Fibroblast of mammary gland (primary cell): Measurements from ENCODE around the gene TMOD1.

Experiments used
- DNase-seq: peaks from one replicate; pipeline ENCODE4 v3.0.0-alpha.2; 2010; ENCODE audit warnings: low read depth
- H3K4me3 ChIP-seq: 2 replicates; pipeline ENCODE4 v1.5.1; 2011; ENCODE audit warnings: low read depth, mild to moderate bottlenecking, low read length, moderate library complexity; ENCODE audit not compliant: control insufficient read depth
- CTCF ChIP-seq: conservative IDR thresholded peaks from 2 replicates; pipeline ENCODE4 v1.5.1; 2011; ENCODE audit warnings: low read depth, low read length, inconsistent platforms; ENCODE audit not compliant: control insufficient read depth, insufficient read depth

TMOD1 gene

GRCh38 chr9:97645720-97646119, 144.3 kb downstream of the TMOD1 start:
- no peak for DNase-seq
- H3K4me3 ChIP-seq, result no peak overlapping the region
- TF ChIP-seq CTCF, result no peak

- no peak for DNase-seq
- no peak overlapping the region for H3K4me3 ChIP-seq
- TF ChIP-seq CTCF, result no peak
These were observed 146.5 kb downstream of the TMOD1 start for GRCh38 chr9:97647996-97648395.
